Limb (tissue), 2 donors: ENCODE measurements around the gene RIPK1.
A peak's percentile ranks its signal among the peaks of the same experiment; 100 is the strongest.
"Not testable (repeated sequence)": the region's sequence is repeated elsewhere in the genome, so short reads cannot be mapped to it uniquely, and the experiment has no call there.

ENCODE experiments used
- DNase-seq, 2 donors: peaks; one replicate each; pipeline ENCODE4 v3.0.0-alpha.2; 2016; ENCODE audit errors: extremely low spot score in 2 of 2

Gene RIPK1

GRCh38 chr6:3068329-3069214, at the start of gene RIPK1:
Gene RIPK1 (plus strand): TSS chr6:3068494. CDS start chr6:3076824, 8,330 bp downstream.
- peak; percentile 88 to 95 for DNase-seq

DNA sequence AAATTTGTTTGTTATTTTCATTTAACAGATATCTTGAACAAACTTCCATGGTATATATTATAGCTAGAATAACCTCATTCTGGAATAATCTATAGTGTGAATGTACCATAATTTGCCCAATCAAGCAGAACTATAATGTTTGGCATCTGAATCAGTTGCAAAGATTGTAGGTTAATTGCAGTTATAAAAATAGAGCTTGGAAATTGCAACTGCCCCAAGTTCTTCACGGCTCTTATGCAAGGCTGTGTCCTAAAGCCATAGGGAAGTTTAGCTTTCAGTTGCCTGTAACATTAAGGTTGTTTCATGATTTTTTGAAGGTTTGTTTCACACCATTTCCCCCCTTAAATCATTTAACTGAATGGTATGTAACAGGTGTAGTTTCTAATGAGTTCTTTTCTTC, 49.2 kb upstream of the RIPK1 start:
- no peak for DNase-seq

GRCh38 chr6:3019749-3020320, 48.5 kb upstream of the RIPK1 start:
- DNase-seq, result no peak

GRCh38 chr6:3020976-3021598, 47.2 kb upstream of the RIPK1 start:
- not testable (repeated sequence) for DNase-seq

GRCh38 chr6:3022765-3023662, 45.3 kb upstream of the RIPK1 start:
- no peak for DNase-seq

GRCh38 chr6:3023663-3024483, 44.4 kb upstream of the RIPK1 start:
- peak; percentile 51 to 53 for DNase-seq

DNA sequence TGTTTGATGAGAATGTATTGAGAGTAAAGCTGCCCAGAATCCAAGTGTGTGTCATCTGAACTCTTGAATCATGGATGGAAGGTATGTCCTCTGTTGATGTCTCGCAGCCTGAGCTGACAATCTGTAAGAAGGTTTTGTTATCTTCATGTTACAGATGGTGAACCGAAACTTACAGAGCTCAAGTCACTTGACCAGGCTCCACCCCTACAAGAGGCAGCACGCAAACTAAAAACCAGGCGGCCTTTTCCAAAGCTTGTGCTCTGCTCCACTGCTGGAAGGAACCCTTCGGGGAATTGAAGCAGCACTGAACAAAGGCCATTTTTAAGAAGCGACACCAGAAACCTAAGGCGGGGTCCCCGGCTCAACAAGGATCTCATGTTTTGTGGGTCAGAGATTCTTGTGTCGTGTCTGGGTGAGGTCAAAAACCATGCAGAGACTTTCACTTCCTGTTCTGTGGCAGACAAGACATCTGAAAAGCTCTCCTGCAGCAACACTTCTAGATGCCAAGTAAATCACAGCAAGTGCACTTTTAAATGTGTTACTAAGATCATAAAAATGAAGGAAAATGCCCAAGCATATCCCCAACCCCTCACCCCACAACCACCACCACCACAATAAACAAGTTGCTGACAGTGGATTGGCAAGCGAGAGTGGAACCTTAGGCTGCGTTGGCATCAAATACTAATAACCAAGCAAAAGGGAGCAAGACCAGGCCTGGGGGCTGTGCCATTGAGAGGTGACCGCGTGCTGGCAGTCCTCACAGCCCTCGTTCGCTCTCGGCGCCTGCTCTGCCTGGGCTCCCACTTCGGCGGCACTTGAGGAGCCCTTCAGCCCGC, 41.3 kb upstream of the RIPK1 start:
- no peak for DNase-seq

- not testable (repeated sequence) for DNase-seq
Observed at GRCh38 chr6:3028156-3028555, 40.1 kb upstream of the RIPK1 start.

DNA sequence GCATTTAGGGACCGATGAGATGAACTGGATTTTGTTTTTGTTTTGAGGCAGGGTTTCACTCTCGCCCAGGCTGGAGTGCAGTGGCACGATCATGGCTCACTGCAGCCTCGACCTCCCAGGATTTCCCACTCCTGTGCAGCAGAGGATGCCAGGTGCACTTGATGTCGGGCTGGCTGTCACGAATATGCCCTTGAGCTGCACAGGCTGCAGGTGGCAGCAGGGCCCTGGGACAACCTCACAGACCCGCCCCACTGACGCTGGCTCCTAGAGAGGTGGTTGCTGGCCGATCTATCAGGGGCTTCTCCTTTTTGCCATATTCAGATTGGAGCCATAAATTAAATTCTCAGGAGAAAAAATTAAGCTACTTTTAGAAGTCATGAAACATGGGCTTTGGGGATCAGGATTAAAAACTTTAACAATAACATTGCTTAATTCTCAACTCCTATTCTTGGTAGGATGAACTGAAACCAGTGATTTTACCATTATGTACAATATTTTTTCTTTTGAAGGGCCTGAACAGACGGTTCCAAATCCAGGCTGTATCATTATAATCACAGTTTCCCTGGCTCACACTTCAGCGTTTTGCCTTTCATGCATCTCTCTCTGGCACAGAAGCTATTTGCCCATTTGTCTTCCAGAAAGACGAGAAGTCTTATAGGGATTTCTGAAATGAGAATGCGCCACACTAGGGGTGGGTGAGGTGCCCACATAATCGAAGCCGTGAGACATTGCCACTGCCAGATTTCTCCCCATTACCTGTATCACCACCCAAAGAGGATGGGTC, 36.2 kb upstream of the RIPK1 start:
- DNase-seq, result no peak

DNA sequence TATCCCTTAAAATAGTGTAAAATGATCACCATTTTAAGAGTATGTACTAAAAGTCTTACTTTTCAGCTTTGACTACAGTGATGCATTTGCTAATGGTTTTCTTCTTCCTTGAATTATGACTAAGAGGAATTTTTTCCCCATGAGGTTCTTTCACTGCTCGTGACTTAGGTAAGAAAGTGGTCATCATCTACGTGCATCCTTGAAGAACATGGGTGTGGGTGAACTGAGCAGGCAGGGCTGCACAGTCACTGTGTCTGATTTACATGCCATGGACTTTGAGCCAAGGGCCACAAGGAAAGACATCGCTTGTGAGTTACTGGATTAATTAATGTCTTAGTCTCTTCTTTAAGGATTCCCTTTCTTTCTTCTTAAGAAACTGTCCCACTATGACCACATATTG, 35.3 kb upstream of the RIPK1 start:
- DNase-seq, result no peak

GRCh38 chr6:3033652-3034051, 34.6 kb upstream of the RIPK1 start:
- no peak for DNase-seq

GRCh38 chr6:3035397-3035796, 32.9 kb upstream of the RIPK1 start:
- no peak for DNase-seq

DNA sequence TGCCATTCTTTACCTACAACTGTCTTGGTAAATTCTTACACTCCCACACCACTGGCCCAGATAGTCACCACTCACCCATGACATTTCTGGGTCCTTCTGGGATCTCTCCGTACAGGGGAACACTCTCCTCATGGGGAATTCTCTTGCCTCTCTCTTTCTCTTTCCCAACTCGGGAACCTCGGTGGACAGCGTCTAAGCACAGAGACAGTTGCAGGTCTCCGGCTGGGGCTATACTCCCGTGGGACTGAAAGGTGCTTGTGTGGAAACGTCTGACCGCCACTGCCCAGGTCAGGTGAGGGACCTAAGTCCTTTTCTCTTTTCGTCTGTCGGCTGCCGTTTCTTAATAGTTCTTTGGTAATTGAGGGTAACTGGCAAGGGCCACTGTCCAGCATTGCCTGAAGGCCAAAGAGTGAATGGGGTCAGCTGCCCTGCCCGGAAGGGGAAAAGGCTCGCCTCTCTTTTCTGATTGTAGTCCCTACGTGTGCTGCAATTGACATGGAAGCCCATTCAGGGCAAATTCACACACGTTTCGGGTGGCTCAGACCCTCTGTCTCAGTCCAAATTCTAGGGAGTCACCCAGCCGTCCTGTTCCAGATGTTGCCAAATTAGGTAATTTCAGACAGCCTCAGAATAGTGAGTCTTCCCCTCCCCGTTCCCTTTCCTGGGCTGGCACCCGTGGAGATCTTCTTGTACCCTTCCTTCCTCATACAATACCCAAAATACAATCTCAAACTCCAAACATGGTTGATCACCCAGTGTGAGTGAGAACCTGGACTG, 31.2 kb upstream of the RIPK1 start:
- DNase-seq, result no peak

DNA sequence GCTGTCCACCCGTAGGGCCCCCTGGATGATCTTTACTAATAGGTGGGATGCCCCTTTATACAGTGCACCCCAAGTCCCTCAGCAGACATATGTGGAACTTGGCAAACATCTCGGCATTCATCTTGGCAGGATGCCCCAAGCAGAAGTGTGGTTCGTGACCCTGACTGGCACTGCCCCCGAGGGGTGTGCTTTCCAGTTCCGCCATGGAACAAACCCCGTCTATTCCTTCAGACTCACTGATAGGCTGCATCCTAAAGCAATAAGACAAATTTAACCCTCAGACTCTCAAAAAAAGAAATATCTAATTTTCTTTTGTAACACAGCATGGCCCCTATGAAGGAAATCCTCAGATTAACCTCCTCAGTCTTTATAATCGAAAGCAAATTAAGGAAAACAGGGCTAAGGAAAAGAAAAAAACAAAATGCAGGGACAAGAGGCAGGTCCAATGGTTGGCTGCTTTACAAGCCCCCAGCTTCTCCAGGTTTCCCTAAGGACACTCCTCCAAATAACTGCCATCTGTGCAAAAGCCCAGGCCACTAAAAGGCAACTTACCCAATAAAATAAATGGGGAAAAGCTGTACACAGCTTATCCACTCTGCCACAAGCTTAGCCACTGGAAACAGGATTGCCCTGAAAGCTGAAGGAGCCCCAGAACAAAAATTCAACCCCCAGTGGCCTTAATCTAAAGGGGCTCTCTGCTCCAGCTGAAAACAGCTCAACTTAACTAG, 30.5 kb upstream of the RIPK1 start:
- DNase-seq, result no peak

DNA sequence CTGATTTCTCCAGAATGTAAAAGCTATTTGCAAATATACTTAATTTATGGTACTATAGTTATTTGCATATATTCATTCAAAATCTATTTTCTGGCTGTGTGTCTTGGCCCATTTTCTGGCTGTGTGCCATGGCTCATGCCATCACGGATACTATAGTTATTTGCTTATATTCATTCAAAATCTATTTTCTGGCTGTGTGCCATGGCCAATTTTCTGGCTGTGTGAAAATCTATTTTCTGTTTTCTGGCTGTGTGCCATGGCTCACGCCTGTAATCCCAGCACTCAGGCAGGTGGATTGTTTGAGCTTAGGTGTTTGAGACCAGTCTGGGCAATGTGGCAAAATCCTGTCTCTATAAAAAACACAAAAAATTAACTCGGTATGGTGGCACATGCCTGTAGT, 28.9 kb upstream of the RIPK1 start:
- DNase-seq, result no peak

GRCh38 chr6:3041147-3041546, 27.1 kb upstream of the RIPK1 start:
- no peak for DNase-seq

DNA sequence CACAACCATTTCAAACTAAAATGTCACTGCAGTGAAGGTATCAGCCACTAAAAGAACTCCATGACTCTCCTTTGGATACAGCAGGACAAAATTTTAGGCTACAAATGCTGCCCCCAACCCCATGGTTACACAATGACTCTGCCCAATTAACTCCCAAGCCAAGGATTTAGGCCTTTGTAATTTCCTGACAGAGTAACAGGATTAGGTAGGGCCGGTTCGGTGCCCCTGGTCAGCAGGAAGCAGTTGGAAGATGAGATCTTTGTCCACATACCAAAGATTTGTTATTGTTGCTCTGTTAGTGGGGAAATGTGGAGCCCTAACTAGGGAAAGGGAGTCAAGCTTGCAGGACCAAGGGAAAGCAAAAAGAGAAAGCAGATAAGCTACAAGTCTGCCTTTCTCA, 26.7 kb upstream of the RIPK1 start:
- DNase-seq, result no peak

DNA sequence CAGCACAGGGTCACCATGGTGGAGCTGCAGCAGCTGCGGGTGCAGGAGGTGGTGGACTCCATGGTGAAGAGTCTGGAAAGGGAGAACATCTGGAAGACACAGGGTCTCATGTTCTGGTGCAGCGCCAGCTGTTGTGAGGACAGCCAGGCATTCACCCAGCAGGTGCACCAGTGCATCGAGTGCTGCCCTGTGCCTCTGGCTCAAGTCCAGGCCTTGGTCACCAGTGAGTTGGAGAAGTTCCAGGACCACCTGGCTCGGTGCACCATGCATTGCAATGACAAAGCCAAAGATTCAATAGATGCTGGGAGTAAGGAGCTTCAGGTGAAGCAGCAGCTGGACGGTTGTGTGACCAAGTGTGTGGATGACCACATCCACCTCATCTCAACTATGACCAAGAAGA, 22.9 kb upstream of the RIPK1 start:
- DNase-seq, result no peak
